HG03060 (cell line): ENCODE results near the gene FAM222B.
"Not testable (repeated sequence)": the region's sequence is repeated elsewhere in the genome, so short reads cannot be mapped to it uniquely, and the experiment has no call there.

ENCODE experiments used
- ATAC-seq: cut with Tn5 transposase; IDR thresholded peaks from one replicate; pipeline ENCODE4 v1.9.1; 2021; ENCODE audit warnings: low read depth, moderate number of reproducible peaks; ENCODE audit not compliant: unreplicated experiment

Gene FAM222B

DNA sequence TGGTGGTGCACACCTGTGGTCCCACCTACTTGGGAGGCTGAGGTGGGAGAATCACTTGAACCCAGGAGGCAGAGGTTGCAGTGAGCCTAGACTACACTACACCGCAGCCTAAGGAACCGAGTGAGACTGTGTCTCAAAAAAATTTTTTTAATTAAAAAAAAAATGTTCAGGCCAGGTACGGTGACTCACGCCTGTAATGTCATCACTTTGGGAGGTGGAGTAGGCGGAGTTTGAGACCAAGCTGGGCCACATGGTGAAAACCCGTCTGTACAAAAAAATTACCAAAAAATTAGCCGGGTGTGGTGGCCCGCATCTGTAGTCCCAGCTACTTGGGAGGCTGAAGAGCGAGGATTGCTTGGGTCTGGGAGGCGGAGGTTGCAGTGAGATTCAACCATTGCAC, 3.6 kb upstream of the FAM222B start:
- no peak for ATAC-seq

DNA sequence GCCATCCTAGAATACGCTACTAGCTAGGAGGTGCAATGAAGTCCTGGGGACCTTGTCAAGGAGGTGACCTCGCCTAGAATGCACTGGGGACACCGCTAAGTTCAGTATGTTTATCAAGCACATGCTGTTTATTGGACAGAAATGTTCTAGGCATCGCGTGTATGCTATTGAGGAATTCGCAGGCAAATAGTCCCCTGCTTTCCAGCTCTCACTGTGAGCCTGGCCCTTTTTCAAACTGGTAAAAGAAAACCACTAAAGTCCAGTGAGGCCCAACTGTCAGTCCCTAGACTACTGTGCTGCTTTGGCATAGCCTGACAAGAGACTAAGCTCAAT, 1.2 kb upstream of the FAM222B start:
- no peak for ATAC-seq

DNA sequence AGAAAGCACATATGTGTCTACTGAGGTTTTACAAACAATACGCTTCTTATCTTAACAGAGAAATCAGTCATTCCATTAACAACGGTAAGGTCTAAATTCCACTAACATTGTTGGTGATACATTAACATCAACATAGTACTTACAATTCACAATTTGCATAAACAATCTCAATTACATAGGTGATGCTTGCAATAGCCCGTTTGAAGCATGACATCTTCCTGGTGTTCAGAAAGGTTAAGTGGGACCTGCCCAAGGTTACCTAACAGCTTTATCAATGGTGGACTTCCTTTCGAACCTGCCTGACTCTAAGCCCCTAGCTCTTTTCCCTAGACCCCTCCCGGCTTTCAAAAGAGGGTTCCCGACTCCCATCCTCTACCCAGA, 699 bp downstream of the FAM222B start:
- ATAC-seq, result no peak

DNA sequence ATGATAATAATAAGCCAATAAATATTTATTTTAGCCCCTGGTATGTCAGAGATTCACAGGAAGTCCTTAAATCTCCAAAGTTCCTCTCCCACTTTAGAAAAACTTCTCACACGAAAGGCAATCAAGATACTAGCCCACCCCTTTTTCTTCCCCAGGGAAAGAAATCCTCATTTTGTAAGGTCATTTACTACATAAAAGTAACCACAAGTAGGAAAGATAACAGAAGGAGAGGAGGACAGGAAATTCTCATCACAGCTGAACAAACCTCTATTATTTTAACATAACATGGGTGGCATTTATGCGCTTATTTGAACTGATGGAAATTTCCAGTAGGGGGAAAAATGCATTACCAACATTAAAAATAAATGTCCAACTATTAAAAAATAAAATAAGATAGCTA, 3.4 kb downstream of the FAM222B start:
- no peak for ATAC-seq

DNA sequence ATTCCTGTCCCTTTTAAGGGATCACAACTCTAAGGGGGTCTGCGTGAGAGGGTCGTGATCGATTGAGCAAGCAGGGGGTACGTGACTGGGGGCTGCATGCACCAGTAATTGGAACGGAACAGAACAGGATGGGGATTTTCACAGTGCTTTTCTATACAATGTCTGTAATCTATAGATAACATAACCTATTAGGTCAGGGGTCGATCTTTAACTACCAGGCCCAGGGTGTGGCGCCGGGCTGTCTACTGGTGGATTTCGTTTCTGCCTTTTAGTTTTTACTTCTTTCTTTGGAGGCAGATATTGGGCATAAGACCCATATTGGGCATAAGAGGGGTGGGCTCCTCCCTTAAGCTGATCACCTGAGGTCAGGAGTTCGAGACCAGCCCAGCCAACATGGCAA, 6.0 kb downstream of the FAM222B start:
- ATAC-seq, result not testable (repeated sequence)

DNA sequence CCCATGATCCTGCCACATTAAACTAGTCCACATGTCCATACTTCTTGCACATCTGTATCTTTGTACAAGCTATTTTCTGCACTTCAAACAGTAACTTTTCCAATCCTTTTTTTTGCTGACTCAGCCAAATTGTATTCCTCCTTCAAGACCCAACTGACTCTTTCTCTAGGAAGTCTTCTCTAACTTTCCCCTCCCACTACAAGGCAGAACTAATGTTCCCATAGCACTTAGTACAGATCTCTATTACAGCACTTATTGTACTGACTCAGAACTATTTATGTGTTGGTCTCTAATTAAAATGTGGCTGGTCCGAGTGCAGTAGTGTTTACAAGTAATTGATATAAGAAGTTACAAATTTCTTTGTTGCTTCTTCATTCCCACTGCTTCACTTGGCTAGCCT, 8.2 kb downstream of the FAM222B start:
- ATAC-seq, result no peak

DNA sequence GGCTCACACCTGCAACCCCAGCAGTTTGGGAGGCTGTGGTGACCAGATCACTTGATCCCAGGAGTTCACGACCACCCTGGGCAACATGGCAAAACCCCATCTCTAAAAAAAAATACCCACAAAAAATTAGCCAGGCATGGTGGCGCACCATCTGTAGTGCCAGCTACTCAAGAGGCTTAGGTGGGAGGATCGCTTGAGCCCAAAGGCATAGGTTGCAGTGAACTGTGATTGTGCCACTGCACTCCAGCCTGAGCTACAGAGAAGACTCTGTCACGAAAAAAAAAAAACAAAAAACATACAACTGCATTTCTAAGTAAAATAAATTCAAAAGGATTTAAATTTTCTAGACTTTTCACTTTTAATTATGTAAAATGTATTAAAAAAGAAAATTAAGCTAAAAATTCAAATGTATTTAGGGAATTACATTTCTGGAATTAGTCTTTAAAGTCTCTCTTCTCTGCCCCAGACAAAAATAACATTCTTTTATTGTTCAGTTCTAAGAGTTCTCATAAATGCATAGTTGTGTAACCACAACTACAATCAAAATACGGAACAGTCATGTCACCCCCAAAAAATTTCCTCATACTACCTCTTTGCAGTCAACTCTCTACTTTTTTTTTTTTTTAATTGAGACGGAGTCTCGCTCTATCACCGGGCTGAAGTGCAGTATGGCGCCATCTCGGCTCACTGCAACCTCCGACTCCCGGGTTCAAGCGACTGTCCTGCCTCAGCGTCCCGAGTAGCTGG, 14.1 kb downstream of the FAM222B start:
- no peak for ATAC-seq

DNA sequence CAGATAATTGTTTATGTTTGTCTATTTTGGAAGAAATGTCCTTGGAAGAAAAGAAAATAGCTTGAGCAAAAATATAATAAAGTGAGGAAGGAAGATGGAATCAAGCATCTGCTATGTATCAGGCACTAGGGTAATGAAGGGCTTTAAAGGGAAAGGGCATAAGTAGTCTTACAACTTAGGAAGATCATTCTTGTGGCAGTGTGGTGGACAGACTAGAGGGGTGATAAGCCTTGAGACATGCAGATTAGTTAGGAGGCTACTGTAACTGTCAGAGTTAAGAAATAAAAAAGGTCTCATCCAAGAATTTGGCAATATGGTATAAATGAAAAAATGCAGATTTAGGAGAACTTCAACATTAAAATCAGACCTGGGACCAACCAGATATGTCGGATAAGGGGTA, 14.9 kb downstream of the FAM222B start:
- ATAC-seq, result no peak

DNA sequence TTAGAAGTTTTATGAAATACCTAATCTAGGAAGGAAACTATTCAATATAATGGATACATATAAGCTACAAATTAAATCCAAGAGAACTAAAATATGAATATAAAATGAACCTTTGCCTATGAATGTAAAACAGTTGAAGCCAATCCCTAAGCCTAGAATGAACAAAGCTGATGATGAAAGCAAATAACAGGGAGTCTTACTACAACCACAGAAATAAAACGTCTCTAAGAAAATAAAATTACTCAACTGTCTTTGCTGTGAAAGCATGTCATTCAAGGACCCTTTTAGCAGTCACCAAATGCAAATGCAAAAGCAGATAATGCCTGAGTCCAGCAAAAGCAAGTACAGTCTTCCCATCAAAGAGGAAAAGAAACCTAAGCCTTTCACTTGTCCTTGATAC, 23.0 kb downstream of the FAM222B start:
- no peak for ATAC-seq

DNA sequence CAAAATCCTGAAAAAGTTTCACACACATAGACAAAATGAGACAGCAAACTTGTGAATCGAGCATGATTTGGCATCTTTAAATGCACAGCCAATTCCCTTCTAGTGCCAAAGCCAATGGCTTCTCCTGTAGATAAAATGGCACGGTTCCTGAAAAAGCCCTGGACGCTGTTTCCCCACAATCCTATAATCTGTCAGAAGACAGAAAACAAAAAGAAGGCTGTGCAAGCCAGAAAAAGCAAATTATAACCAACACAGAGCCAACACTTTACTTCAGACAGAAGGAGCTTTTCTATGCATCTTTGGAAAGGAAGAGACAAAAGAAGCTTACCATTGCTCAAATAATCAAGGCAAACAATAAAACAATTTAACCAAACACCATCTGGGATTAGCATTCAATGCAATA, 23.8 kb downstream of the FAM222B start:
- no peak for ATAC-seq

DNA sequence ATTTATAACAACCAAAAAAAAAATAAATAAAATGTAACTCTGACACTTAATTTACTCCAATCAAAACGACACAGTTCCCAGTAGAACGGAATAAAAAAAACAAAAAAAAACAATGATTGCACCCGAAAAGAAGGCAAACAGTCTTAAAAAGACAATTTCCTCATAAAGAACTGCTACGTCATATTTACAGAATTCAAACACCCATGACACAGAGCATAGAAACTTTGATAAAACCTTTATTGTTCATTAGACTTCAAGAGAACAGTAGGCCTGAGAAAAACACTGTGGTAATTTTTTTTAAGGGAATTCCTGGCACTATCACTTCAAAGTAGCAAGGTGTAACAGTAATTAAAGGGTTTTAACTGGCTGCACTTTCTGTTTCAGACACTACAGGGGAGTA, 26.1 kb downstream of the FAM222B start:
- no peak for ATAC-seq

DNA sequence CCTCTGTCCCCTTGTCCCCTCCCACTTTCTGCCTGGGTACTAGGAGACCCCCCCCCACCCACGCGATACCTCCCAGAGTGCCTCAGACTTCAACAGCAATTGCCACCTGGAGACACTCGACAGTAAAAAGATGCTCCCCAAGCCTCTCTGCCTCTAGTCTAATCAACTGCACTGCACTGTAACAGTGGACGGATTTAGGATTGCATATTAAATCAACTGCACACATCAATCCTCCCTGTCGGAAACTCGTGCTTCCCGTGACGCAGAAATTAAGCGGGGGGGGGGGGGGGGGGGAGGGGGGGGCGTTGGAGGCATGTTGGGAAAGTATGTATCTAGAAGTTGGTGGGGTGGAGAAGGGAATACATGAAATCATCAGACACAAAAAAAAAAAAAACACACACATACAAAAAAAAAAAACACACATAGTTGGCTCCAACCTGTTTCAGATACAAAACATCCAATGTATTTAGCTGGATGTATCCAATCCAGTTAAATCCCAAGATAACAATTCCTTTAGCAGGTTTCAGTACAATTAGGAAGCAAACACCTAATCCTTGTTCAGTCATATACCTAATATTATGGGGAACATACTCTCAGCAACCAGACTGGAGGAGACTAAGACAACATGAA, 29.7 kb downstream of the FAM222B start:
- ATAC-seq, result peak; percentile 17

DNA sequence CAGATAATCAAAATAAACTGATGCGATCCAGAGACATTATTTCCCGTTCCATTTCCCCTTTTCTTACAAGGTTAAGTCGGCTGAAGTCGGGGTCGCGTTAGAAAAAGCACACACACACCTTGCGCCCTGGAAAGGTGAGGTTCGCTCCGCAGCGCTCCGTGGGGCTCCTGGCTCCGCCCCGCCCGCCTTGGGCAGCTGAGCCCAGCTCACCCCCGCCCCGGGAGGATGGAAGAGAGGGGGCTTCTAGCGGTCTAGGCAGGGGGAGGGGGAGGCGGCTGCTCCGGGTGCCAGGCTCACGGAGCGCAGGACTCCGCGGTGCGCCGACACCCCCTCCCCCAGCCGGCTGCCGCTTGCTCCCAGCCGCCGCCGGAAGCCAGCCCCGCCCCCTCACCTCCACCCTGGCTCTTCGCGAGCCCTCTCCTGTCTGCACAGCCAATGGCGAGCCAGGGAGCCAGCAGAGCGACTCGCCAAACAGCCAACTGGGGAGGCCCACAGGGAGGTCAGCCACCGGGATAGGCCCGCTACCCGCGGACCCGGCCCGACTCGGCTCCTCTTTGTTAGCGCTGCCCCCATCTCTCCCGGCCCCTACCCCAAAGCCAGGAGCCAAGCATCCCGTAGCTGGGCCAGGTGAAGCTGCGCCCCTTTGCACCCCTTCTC, 30.4 kb downstream of the FAM222B start:
- peak; percentile 81 for ATAC-seq

DNA sequence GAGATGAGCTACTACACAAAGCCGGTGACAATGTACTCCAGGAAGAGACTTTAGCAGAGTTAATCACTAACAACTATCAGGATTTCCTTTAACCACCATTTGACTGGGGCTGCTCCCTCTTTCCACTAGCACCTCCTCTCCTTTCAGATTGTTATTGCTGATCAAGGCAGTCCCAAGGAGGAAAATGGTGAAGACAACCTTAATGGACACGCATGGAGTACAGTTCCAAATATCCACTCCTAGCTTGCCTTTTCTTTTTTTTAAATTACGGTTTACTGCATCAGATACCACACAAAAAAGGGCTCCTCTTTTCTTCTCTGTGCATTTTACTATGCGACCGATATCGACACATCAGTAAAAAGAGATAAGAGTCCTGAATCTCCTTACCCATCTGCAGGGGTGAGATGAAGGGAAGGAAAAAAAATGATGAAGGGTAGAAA, 30.9 kb downstream of the FAM222B start:
- no peak for ATAC-seq

DNA sequence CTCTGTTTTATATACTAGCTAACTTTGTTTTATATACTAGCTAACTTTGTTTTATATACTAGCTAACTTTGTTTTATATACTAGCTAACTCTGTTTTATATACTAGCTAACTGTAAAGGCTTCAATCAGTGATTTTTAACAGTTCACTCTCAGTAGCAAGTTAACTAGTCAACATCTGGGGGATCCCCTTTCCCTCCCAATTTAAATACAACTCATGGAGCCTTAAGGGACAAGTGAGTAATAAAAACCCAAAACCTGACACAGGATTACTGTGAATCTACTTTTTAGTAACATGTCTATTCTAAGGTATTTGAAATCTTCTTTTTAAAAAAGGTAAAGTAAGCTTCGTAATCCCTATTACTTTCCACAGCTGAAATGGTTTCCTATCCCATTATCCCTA, 32.2 kb downstream of the FAM222B start:
- no peak for ATAC-seq

DNA sequence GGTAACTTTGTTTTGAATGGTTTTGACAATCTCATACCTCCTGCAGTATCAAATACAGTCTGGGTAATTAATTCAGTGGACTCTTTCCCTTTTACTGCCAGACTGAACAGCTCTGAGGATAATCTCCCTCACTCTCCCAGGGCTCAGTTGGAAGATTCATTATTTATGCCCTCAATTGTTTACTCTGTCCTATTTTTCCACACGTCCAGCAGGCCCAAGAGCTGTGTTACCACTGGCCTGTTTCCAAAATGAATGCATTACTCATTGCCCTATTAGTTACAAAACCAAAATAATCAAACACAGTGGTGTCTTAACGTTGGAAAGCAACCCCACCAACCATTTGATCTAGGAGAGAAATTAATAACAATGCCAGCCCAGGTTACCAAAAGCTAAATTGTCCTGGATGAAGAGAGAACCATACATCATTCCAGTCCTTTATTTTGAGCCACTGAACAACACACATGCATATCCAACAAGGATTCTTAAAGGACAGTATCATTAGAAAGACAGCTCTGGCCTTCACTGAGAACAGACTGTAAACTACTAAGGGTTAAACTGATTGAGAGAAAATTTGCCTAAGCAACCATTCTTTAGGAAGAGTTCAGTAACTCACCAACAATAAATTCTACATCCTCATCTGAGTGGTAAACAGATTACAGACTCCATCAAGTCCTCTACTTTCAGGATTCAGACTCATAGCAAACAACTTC, 34.5 kb downstream of the FAM222B start:
- no peak for ATAC-seq

DNA sequence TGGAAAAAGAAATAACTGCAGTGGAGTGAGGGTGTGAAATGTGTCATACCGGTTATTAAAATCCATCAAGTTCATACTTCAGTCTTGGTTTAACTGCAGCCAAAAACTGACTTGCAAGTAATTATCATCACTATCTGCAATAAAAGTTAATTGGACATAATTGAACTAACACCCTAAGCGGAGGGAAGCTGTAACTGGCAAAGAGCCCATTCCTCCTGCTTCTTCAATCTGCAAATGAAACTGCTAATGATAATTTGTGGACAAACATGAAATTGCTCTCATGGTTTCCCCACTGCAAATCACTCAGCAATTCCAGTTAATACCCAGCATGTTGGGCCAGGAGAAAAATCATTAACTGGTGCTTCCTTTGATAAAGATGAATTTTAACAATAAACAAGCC, 46.5 kb downstream of the FAM222B start:
- no peak for ATAC-seq

DNA sequence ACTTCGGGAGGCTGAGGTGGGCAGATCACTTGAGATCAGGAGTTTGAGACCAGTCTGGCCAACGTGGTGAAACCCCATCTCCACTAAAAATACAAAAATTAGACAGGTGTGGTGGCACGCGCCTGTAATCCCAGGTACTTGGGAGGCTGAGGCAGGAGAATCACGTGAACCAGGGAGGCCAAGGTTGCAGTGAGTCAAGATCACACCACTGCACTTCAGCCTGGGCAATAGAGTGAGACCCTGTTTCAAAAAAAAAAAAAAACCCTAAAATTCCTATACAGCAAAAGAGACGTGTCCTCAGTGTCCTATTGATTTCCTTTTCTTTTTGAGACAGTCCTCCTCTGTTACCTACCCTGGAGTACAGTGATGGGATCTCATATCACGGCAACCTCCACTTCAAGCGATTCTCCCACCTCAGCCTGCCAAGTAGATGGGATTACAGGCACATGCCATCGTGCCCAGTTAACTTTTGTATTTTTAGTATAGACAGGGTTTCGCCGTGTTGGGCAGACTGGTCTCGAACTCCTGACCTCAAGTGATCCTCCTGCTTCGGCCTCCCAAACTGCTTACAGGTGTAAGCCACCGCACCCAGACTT, 47.6 kb downstream of the FAM222B start:
- ATAC-seq, result not testable (repeated sequence)

DNA sequence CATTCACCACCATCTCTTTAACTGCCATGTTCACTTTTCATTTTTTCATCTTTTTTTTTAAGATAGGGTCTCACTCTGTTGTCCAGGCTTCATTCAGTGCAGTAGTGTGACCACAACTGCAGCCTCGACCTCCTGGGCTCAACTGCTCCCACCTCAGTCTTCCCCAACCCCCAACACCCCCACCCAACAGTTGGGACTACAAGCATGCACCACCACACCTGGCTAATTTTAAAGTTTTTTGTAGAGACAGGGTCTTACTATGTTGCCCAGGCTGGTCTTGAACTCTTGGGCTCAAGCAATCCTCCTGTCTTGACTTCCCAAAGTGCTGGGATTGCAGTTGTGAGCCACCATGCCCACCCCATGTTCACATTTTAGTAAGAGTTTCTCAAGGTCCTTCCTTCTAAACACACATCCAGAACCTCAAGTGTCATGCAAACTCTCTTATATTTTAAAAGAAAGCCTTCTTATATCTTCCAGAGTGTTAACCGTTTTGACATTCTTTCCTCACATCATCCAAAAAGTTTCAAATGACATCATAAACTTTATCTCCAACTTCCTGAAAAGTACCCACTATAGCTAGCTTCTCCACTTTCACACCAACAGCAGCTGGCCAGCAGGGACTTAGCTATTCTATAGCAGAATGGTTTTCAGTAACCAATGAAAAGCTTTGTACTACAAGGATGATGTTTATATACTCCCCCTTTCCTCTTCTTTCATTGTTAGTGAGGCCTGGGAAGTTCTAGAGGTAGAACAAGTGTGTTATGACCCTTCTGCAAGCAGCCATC, 49.5 kb downstream of the FAM222B start:
- ATAC-seq, result no peak

DNA sequence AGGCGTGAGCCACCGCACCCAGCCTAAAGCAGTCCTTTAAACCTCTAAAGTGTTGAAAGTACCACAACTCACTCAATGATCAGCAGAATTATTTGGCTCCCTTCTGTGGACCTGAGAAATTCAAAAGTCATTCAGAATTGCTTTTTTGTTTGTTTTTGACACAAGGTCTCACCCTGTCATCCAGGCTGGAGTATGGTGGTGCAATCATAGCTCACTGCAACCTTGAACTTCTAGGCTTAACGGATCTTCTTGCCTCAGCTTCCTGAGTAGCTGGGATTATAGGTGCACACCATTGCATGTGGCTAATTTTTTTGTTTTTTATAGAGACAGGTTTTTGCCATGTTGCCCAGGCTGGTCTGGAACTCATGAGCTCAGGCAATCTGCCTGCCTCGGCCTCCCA, 54.5 kb downstream of the FAM222B start:
- ATAC-seq, result no peak
